Measurements from ENCODE around the gene MB. TPM values are rescaled to one million over a fixed set of nuclear protein-coding genes. Genes with fewer than 3 reads are reported as not detected.

MB gene
- total and polyA plus RNA-seq, 9 of the 15 experiments (the other 6 are each of a cell fraction or from before 2014, with no cell fraction given) = not detected

DNA sequence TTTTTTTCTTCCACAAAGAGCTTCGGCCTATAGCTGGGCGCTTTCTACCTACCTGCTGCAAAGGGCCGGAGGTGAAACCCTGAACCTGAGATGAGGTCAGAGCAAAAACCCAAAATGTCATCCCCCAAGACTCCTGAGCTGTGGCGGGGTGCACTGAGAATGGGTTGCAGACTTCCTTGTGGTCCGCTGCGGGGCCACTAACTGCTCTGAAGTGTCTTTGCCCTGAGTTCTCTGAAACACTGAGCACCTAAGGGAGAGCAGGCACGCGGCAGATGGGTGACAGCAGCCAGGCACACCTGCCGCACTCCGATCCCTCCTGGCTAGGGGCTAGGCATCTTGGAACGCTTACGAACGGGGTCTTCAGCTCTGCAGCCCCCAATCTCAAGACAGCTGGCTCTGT lies 47.2 kb downstream of the MB start:
- no peaks in the 10 kb centered on the region; a peak in 1 of 5 replicates for H3K4me1 ChIP-seq (replicated peaks in 1 of 2; ENCODE audit: control insufficient read depth in 2 of 2, insufficient read depth in 2 of 2, low read length in 2 of 2)
- intact Hi-C loops (cut with micrococcal nuclease) = no loop called here
- no peak overlapping the region for H3K4me3 ChIP-seq
- no peaks in the 10 kb centered on the region for H3K79me2 ChIP-seq (ENCODE audit: control insufficient read depth, insufficient read depth, low read length)
- H3K27me3 ChIP-seq (ENCODE audit: control insufficient read depth in 2 of 2, insufficient read depth in 2 of 2, low read length in 2 of 2) = peaks cover 10 to 61% of the 10 kb centered on the region in 2 experiments; a peak in 4 of 5 replicates
- ChIA-PET CTCF (ENCODE audit: low intra/inter-chr PET ratio) (no interaction called here), POLR2A (interaction anchor here (0.9 kb wide), 1 partner anchor 29 kb away, joined by 3 read pairs; no protein-coding TSS in a partner anchor)
- DNase-seq (ENCODE audit: extremely low read depth in 1 of 4, low spot score in 3 of 4) (no peak), ATAC-seq (no peak), FAIRE-seq (no peak)
- no peak overlapping the region for H3K4me2 ChIP-seq (ENCODE audit: insufficient read depth, low read length)
- H2AFZ ChIP-seq (ENCODE audit: low read depth, low read length) = no peak overlapping the region
- no TSS peak for BruUV-seq (replicated peaks)
- H3K27ac ChIP-seq (ENCODE audit: extremely low read depth, low read depth, low read length) = no peak overlapping the region
- H4K20me1 ChIP-seq (replicated peaks; ENCODE audit: control insufficient read depth, insufficient read depth, low read length) = no peaks in the 10 kb centered on the region
- in situ Hi-C loops (cut with MboI) = no loop called here
- H3K9ac ChIP-seq (ENCODE audit: insufficient read depth in 1 of 2, low read depth in 2 of 2, low read length in 2 of 2) = no peak overlapping the region
- no peaks in the 10 kb centered on the region for H3K9me1 ChIP-seq (ENCODE audit: control insufficient read depth, insufficient read depth, low read length)
- WGBS (ENCODE audit: insufficient coverage, low coverage, missing lambda C conversion rate) = 0% methylated on average over 7 of the region's 13 CpGs
- TF ChIP-seq, protein P1, sequence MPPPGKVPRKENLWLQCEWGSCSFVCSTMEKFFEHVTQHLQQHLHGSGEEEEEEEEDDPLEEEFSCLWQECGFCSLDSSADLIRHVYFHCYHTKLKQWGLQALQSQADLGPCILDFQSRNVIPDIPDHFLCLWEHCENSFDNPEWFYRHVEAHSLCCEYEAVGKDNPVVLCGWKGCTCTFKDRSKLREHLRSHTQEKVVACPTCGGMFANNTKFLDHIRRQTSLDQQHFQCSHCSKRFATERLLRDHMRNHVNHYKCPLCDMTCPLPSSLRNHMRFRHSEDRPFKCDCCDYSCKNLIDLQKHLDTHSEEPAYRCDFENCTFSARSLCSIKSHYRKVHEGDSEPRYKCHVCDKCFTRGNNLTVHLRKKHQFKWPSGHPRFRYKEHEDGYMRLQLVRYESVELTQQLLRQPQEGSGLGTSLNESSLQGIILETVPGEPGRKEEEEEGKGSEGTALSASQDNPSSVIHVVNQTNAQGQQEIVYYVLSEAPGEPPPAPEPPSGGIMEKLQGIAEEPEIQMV (tag; conservative IDR thresholded peaks at IDR 0.05; ENCODE audit: low read depth) = 0 out of 2 replicates have a peak, but pooled peaks have one; percentile 73
- TF ChIP-seq PPARD (CRISPR knock-in tag; IDR thresholded peaks at IDR 0.05) = no peak
- H3K36me3 ChIP-seq (ENCODE audit: control insufficient read depth, insufficient read depth, low read length) = no peaks in the 10 kb centered on the region
- no peaks in the 10 kb centered on the region for H3K9me3 ChIP-seq (replicated peaks; ENCODE audit: control insufficient read depth, insufficient read depth, low read depth, low read length)
